Bronchial epithelial cell (primary cell): ENCODE measurements around the gene PI4K2B. TPM values are rescaled to one million over a fixed set of nuclear protein-coding genes. Genes with fewer than 3 reads are reported as not detected.
"Not testable (repeated sequence)": the region's sequence is repeated elsewhere in the genome, so short reads cannot be mapped to it uniquely, and the experiment has no call there.

Source experiments
- DNase-seq: peaks from one replicate; pipeline ENCODE4 v3.0.0-alpha.2; 2010; ENCODE audit warnings: low read depth
- FAIRE-seq: peaks from 2 replicates; lab custom pipeline; 2011; peaks lifted over from hg19 to GRCh38; lab: Jason Lieb, UNC
- H3K27me3 ChIP-seq: 2 replicates; pipeline ENCODE4 v1.5.1; 2011; ENCODE audit warnings: low read length; ENCODE audit not compliant: control insufficient read depth, insufficient read depth
- H3K36me3 ChIP-seq: 2 replicates; pipeline ENCODE4 v1.5.1; 2011; ENCODE audit warnings: low read length; ENCODE audit not compliant: control insufficient read depth, insufficient read depth
- H3K4me3 ChIP-seq: 2 replicates; pipeline ENCODE4 v1.5.1; 2011; ENCODE audit warnings: mild to moderate bottlenecking, low read depth, low read length, control low read depth
- total RNA-seq: library from RNA; depleted of rRNA; stranded (reverse); fragments of >200 nt; gene quantifications from 2 replicates; pipeline ENCODE4 v1.2.1, GENCODE V29; 2014
- TF ChIP-seq, protein P1 (sequence below): IDR thresholded peaks from 2 replicates; pipeline ENCODE4 v1.5.1; 2011; ENCODE audit warnings: mild to moderate bottlenecking, moderate library complexity, low read length, control low read depth, inconsistent platforms; ENCODE audit not compliant: insufficient read depth, severe bottlenecking

Gene PI4K2B
- total RNA-seq, 1 donor from 2014 or later, result 14.5 TPM

DNA sequence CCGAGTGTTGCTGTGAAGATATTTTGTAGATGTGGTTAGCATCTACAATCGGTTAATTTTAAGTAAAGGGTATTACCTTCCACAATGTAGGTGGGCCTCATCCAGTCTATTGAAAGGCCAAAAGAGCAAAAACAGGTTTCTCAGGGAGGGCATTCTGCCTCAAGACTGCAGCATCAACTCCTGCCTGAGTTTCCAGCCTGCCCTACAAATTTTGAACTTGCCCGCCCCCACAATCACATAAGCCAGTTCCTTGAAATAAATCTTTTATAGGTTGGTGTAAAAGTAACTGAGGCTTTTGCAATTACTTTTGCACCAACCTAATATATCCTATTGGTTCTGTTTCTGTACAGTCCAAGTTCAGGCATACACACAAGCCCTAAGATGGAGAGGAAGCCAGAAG is 22.1 kb upstream of the PI4K2B start:
- no peaks in the 10 kb centered on the region for H3K36me3 ChIP-seq
- FAIRE-seq, result no peak
- no peak for DNase-seq
- TF ChIP-seq, protein P1, sequence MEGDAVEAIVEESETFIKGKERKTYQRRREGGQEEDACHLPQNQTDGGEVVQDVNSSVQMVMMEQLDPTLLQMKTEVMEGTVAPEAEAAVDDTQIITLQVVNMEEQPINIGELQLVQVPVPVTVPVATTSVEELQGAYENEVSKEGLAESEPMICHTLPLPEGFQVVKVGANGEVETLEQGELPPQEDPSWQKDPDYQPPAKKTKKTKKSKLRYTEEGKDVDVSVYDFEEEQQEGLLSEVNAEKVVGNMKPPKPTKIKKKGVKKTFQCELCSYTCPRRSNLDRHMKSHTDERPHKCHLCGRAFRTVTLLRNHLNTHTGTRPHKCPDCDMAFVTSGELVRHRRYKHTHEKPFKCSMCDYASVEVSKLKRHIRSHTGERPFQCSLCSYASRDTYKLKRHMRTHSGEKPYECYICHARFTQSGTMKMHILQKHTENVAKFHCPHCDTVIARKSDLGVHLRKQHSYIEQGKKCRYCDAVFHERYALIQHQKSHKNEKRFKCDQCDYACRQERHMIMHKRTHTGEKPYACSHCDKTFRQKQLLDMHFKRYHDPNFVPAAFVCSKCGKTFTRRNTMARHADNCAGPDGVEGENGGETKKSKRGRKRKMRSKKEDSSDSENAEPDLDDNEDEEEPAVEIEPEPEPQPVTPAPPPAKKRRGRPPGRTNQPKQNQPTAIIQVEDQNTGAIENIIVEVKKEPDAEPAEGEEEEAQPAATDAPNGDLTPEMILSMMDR, result no peak
- no peak overlapping the region for H3K4me3 ChIP-seq
- peaks cover 2% of the 10 kb centered on the region for H3K27me3 ChIP-seq

DNA sequence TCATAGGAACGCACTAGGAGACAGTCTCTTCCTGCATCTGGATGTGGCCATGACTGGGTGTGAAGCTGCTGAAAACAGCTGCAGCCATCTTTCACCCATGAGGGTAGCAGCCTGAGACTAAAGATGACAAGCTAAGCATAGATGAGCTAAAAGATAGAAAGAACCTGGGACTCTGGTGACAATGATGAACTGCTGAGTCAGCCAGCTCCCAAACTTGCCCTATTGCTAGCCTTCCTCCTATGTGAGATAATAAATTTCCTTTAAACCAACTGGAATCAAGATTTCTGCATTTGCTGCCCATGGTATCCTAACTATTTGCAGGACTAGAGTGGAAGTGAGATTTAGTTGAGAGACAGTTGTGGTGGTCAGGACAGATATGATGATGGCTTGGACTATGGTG is 21.0 kb upstream of the PI4K2B start:
- Histone ChIP-seq H3K4me3 (no peak overlapping the region), H3K27me3 (no peaks in the 10 kb centered on the region), H3K36me3 (no peaks in the 10 kb centered on the region)
- TF ChIP-seq, protein P1, result no peak
- DNase-seq (no peak), FAIRE-seq (no peak)

DNA sequence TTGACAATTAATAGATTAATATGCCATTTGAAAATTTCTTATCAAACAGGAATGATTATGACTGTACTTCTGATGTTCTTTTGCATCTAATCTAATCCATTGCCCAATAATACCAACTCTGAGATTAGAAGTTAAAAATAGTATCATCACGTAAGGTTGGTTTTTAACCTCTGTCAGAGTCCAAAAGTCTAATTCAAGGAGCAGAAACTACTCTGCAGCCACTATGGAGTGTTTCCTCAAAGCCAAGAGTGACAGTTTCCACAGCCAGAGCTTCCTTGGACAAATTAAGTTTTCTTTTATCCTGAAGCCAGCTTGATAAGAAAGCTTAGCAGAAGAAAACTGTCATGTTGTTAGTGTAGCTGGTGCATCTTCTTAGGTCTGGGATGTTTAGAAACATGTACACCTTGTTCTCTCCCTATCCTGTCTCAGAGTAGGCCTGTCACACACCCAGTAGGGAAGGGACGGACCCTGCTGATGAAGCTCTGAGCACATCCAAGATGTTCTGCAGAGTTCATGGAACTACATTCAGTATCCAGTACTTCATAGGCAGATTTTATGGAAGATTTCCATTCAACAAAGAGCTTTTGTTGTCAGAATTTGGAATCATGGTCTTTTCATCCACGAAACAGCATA is 20.4 kb upstream of the PI4K2B start:
- FAIRE-seq, result no peak

GRCh38 chr4:25214750-25215149 is 19.1 kb upstream of the PI4K2B start:
- not testable (repeated sequence) for DNase-seq, H3K36me3 ChIP-seq, FAIRE-seq, H3K27me3 ChIP-seq, H3K4me3 ChIP-seq

More for the DNA sequence above, 20.4 kb upstream of the PI4K2B start:
- Histone ChIP-seq H3K27me3 (no peaks in the 10 kb centered on the region), H3K36me3 (no peaks in the 10 kb centered on the region), H3K4me3 (no peak overlapping the region)
- TF ChIP-seq, protein P1, result no peak
- DNase-seq, result no peak

GRCh38 chr4:25215511-25215910 is 18.3 kb upstream of the PI4K2B start:
- H3K27me3 ChIP-seq, result no peaks in the 10 kb centered on the region
- TF ChIP-seq, protein P1, result no peak
- no peak for DNase-seq
- no peak overlapping the region for H3K4me3 ChIP-seq
- no peak for FAIRE-seq
- H3K36me3 ChIP-seq, result no peaks in the 10 kb centered on the region

GRCh38 chr4:25221377-25221776 is 12.5 kb upstream of the PI4K2B start:
- no peaks in the 10 kb centered on the region for H3K36me3 ChIP-seq
- DNase-seq (no peak), FAIRE-seq (no peak)
- no peak overlapping the region for H3K4me3 ChIP-seq
- H3K27me3 ChIP-seq, result no peaks in the 10 kb centered on the region
- TF ChIP-seq, protein P1, result no peak
